ENCODE data around the gene RNF207.

Gene RNF207, protein sequence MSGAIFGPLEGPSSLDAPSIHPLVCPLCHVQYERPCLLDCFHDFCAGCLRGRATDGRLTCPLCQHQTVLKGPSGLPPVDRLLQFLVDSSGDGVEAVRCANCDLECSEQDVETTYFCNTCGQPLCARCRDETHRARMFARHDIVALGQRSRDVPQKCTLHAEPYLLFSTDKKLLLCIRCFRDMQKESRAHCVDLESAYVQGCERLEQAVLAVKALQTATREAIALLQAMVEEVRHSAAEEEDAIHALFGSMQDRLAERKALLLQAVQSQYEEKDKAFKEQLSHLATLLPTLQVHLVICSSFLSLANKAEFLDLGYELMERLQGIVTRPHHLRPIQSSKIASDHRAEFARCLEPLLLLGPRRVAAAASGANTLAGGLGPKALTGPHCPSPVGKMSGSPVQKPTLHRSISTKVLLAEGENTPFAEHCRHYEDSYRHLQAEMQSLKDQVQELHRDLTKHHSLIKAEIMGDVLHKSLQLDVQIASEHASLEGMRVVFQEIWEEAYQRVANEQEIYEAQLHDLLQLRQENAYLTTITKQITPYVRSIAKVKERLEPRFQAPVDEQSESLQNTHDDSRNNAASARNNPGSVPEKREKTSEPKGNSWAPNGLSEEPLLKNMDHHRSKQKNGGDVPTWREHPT

DNA sequence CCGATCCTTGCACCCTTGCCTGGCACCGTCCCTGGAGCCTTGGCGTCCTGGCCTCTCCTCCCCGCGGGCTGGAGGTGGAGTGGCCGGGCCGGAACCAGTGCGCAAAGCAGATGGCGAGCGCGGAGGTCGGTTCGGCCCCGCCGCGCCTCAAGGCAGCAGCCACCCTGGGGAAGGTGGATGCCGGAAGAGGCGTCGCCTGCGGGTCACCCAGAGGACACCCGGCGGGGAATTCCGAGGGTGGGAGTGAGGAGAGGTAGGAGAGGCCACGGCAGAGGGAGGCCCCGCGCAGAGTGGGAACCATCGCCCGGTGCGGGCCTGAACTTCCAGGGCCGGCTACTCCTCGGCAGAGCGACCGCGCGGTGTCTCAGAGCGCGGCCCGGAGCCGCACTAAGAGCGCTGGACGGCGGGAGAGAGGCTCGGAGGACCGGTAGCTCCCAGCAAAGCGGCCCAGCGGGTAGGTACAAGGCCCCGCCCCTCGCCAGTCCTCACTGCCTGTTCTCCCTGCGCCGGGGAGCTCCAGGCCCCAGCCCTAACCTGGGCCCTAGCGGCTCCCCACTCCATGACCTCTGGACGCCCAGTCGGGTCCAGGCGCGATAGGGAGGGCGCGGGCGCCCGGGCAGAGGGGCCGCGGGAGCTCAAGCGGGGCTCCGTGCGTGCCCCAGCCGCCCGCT, at the start of gene RNF207:
Gene RNF207, plus strand, starts transcription at position 271 of the 671 bp plus-strand sequence. CDS start 417 bp downstream, outside the sequence.
- peak; percentile 44 for DNase-seq (ENCODE audit: low read depth)

DNA sequence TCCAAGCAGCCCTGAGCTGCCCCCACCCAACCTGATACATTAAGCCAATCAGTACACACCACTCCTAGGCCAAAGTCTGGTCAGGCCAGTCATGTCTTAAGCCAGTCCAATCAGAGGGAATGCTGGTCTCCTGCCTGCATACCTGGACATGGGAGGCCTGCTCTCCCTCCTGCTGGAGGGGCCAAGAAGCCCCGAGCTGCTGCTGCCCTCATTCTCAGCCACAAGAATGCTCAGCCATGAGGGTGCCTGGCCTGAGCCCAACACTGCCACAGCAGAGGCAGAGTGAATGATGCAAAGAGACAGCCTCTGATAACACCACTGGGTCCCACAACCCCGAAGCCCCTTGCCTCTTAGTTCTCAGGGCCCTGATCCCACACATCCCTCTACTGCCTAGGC, 48.8 kb upstream of the RNF207 start:
- DNase-seq (ENCODE audit: low read depth), result no peak

DNA sequence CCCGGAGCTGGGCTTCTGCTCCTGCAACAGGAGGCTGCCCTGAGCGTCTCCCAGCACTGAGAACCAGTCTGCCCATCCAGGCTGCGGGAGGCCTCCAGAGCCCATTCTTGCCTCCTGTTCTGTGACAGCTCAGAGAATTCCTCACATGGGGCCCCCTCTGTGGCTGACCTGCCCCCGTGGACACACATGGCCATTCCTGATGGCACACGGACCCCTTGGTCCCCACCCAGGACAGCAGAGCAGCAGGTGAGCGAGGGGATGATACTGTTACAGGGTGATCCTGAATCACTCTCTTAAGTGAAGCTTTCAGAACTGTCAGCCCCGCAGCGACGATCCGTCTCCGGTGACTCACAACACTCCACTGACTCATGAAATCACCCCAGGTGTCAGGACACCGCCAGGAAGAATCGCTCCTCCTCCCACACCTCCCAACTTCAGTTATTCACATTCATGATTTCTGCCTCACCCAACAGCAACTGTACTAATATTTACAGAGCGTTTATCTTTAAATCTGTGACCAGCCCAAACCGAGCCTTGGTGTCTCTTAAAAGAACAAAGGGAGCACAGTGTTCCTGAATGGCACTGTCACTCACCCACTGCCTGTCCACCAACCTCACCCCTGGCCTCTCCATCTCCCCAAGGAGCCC, 48.3 kb upstream of the RNF207 start:
- no peak for DNase-seq (ENCODE audit: low read depth)

DNA sequence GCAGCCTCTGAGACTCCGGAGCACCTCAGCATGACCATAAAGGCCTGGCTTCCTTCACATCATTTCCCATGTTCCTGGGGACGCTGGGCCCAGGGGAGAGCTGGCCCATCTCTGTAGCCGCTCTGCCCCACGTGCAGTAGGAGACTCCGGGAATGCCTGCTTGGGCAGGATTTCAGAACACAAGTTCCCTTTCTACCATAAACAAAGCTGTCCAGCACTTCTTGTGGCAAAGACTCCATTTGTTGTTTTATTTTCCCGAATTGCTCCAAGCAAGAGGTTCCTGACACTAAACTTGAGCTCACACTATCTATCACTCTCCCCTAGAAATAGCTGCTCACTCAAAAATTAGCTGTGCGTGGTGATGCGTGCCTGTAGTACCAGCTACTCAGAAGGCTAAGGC, 47.7 kb upstream of the RNF207 start:
- DNase-seq (ENCODE audit: low read depth), result no peak

GRCh38 chr1:6162341-6162740, 43.6 kb upstream of the RNF207 start:
- no peak for DNase-seq (ENCODE audit: low read depth)

- no peak for DNase-seq (ENCODE audit: low read depth)
Measured at GRCh38 chr1:6162773-6163172, 43.1 kb upstream of the RNF207 start.

DNA sequence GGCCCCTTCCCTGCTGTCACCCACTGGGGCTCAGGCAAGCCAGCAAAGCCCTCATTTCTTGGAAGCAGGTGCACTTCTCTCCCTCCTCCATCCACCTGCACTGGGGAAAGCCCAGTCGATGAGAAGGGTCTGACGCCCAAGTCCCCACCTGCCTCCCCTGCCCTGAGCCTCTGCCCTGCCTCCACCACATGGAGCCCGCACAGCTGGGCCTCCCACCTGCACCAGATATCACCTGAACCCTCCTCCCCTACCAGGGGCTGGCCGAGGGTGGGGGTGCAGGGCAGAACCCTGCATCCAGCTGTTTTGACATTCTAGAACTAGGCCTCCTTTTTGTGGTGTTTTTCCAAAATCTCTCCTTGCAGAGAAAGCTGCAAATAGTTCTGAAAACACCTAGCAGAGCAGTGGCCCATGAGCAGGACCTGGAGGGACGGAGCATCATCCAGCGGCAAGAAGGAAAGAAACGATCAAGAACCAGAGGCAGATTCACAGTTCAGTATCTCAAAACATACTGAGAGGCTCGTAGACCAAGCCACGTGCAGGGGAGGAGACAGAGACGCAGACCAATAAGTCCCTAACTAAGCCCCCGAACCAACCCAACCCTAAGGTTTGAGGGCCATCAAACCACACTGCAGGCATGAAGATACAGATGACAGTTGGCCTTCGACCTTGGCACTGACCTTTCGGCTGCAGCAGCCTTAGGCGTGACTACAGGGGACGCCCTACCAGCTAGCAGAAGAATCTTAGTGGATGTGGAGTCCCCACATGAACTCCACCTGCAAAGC, 42.5 kb upstream of the RNF207 start:
- no peak for DNase-seq (ENCODE audit: low read depth)

GRCh38 chr1:6163973-6164617, 41.8 kb upstream of the RNF207 start:
- no peak for DNase-seq (ENCODE audit: low read depth)

DNA sequence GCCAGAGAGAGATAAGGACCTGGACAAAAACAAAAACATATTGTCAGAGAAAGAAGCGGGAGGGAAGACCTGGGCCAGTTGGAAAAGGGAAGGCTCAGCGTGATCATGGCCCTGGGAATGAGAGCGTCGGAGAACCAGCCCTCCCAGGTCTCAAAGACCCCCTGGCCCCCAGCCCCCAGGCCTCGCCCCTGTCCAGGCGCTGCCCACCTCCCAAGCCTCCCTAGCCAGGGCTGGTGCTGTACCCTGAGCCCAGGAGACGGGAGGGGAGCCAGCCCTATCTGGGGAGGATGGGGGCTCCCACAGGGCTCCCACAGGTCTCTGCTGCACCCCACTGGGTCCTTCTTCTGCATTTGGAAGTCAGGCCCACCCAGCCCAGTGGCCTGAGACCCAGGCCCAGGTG, 40.9 kb upstream of the RNF207 start:
- no peak for DNase-seq (ENCODE audit: low read depth)

DNA sequence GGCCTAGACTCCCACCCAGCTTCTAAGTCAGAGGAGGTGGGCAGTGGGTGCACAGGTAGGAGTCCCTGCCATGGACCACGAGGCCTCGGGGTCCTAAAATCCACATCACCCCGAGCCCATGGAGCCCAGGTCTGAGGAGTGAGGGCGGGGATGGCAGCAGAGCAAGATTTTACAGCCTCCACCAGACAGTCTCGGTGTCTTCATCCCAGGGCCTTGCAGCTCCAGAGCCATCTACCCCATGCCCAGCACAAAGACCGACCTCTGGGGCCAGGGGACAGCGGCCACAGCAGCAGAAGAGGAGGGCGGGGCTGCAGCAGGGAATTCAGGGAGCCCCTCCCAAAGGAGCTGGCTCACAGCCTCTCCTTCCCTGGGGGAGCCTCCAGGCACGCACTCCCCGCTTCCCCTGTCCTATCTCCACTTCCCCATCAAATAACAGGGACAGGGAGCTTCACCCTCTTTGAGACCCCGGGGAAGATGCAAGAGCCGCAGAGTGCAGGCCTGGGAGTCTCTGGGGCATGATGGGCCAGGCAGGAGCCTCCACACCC, 40.4 kb upstream of the RNF207 start:
- DNase-seq (ENCODE audit: low read depth), result no peak

- no peak for DNase-seq (ENCODE audit: low read depth)
Measured at GRCh38 chr1:6166221-6166620, 39.7 kb upstream of the RNF207 start.

GRCh38 chr1:6166655-6167390, 39.1 kb upstream of the RNF207 start:
- no peak for DNase-seq (ENCODE audit: low read depth)

DNA sequence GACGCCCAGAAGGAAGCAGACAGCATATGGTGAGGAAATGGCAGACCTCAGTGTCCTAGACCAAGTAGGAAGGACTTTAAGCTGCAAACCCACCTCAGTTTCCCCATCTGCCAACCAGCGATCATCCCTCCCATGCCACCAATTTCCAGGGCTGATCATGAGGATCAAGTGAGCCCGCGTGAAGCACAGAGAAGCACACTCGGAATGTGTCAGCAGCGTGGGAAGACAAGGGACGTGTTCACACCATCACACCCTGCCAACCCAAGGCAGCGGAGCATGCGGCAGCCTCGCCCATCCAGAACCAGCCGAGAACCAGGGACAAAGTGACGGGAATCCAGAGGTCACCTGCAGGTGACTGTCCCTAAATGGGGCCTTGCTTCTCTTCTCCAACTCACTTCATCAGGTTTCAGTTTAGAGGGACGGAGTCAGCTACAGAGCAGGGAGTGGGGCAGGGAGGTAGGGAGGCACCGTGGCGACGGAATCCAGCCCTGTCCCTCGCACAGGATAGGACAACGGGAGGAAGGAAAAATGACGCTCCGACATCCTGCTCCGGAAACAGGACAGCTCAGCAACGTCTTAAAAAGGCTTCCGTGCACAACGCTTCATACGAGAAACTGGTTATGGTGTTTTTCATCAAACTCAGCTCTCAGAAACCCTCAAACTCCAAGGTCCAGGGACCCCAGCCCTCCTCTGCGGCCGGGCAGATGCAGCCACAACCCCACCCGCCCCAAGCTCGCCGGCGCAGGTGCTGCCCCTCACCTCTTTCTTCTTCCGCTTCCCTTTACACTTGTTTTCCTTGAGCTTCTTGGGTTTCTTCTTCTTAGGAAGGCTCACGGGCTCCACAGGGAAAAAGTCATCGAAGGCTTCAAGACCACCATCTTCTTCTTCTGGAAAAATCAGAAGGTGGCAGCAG, 38.3 kb upstream of the RNF207 start:
- no peak for DNase-seq (ENCODE audit: low read depth)

DNA sequence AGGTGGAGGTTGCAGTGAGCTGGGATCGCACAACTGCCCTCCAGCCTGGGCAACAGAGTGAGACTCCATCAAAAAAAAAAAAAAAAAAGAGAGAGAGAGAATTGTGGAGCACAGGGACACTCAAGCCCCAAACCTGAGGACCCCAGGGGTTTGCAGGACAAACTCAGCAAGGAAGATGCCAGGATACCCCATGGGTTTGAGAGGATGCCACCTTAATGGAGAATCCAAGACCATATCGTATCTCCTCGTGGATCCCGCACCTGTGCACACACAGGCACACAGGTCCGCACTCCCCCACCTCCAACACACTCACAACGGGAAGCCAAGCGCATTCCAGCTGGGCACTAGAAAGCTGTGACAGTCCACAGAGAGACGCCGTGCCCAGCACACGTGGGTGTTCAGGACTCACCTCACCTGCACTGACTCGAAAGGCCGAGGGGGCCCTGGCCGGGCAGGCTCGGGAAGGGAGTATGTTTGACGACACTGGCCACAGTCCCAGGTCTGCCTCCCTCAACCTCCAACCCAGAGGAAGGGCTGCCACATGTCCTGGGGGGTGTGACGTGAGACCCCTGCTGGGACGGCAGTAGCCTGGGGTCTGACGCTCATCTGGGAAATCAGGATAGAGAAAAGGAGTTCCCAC, 36.9 kb upstream of the RNF207 start:
- DNase-seq (ENCODE audit: low read depth), result no peak

GRCh38 chr1:6170116-6170741, 35.7 kb upstream of the RNF207 start:
- DNase-seq (ENCODE audit: low read depth), result no peak

GRCh38 chr1:6170742-6171201, 35.1 kb upstream of the RNF207 start:
- DNase-seq (ENCODE audit: low read depth), result no peak

DNA sequence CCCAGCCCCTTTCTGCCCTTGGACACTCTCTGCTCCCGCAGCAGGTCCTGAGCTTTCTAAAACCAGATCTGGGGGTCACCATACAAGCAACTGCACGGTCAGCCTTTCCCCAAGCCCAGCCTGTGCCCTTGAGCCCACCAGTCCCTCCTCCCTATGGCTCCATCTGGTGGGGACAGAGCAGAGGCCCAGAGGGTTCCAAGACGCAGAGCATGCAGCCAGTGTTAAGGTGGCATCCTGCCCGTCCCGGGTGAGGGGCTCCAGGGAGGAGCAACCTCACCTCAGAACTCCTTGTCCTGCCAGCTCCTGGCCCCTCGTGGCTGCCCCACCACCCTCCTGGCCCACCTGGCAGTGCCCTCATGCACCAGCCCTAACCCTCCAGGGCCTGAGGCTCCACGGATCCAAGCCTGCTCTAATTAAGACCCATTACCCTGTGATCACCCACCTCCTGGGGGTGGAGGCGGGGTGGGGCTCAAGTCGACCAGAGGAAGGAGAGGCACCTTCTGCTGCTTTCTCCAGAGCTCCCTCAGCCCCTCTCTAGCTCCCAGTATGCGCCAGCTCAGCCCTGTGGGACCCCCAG, 34.3 kb upstream of the RNF207 start:
- no peak for DNase-seq (ENCODE audit: low read depth)

- no peak for DNase-seq (ENCODE audit: low read depth)
Measured at GRCh38 chr1:6172549-6172948, 33.4 kb upstream of the RNF207 start.

Measured in stimulated activated CD8-positive, alpha-beta memory T cell treated with anti-CD3 and anti-CD28 coated beads, Interleukin-4, amount 100 ng/mL, for 24 hours (primary cell).